Measurements from ENCODE around the gene MYEF2. TPM values are rescaled to one million over a fixed set of nuclear protein-coding genes. Genes with fewer than 3 reads are reported as not detected.

MYEF2 gene
- total RNA-seq, 1 experiment from 2014 or later: 111 TPM

- H3K27ac Mint-ChIP-seq: no peak overlapping the region
- TF ChIP-seq, protein P1, sequence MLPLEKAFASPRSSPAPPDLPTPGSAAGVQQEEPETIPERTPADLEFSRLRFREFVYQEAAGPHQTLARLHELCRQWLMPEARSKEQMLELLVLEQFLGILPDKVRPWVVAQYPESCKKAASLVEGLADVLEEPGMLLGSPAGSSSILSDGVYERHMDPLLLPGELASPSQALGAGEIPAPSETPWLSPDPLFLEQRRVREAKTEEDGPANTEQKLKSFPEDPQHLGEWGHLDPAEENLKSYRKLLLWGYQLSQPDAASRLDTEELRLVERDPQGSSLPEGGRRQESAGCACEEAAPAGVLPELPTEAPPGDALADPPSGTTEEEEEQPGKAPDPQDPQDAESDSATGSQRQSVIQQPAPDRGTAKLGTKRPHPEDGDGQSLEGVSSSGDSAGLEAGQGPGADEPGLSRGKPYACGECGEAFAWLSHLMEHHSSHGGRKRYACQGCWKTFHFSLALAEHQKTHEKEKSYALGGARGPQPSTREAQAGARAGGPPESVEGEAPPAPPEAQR (CRISPR knock-in tag; IDR thresholded peaks at IDR 0.05): no peak
- TF ChIP-seq CTCF (IDR thresholded peaks at IDR 0.05): no peak
- TF ChIP-seq, protein P2, sequence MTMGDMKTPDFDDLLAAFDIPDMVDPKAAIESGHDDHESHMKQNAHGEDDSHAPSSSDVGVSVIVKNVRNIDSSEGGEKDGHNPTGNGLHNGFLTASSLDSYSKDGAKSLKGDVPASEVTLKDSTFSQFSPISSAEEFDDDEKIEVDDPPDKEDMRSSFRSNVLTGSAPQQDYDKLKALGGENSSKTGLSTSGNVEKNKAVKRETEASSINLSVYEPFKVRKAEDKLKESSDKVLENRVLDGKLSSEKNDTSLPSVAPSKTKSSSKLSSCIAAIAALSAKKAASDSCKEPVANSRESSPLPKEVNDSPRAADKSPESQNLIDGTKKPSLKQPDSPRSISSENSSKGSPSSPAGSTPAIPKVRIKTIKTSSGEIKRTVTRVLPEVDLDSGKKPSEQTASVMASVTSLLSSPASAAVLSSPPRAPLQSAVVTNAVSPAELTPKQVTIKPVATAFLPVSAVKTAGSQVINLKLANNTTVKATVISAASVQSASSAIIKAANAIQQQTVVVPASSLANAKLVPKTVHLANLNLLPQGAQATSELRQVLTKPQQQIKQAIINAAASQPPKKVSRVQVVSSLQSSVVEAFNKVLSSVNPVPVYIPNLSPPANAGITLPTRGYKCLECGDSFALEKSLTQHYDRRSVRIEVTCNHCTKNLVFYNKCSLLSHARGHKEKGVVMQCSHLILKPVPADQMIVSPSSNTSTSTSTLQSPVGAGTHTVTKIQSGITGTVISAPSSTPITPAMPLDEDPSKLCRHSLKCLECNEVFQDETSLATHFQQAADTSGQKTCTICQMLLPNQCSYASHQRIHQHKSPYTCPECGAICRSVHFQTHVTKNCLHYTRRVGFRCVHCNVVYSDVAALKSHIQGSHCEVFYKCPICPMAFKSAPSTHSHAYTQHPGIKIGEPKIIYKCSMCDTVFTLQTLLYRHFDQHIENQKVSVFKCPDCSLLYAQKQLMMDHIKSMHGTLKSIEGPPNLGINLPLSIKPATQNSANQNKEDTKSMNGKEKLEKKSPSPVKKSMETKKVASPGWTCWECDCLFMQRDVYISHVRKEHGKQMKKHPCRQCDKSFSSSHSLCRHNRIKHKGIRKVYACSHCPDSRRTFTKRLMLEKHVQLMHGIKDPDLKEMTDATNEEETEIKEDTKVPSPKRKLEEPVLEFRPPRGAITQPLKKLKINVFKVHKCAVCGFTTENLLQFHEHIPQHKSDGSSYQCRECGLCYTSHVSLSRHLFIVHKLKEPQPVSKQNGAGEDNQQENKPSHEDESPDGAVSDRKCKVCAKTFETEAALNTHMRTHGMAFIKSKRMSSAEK (CRISPR knock-in tag; IDR thresholded peaks at IDR 0.05; ENCODE audit: borderline replicate concordance): no peak
- TF ChIP-seq TCF7 (CRISPR knock-in tag; IDR thresholded peaks at IDR 0.05; ENCODE audit: low read depth): no peak
- no peak for TF ChIP-seq HMGA2 (CRISPR knock-in tag; IDR thresholded peaks at IDR 0.05)
- no peak for TF ChIP-seq ZNF396 (CRISPR knock-in tag; IDR thresholded peaks at IDR 0.05; ENCODE audit: borderline replicate concordance)
- H3K27me3 Mint-ChIP-seq (ENCODE audit: low read depth): no peaks in the 10 kb centered on the region
Measured at GRCh38 chr15:48143856-48144255, 34.2 kb downstream of the MYEF2 start.

GRCh38 chr15:48132874-48133273 is 45.2 kb downstream of the MYEF2 start:
- ATAC-seq (peak; percentile 23; the same call in 1 of the 2 replicates), DNase-seq (ENCODE audit: low spot score) (no peak)
- Mint-ChIP-seq H3K4me1 (peaks cover 13% of the 10 kb centered on the region), H3K27ac (no peak overlapping the region), H3K36me3 (no peaks in the 10 kb centered on the region), H3K9me3 (no peaks in the 10 kb centered on the region), H3K27me3 (ENCODE audit: low read depth) (no peaks in the 10 kb centered on the region), H3K4me3 (no peak overlapping the region)
- ChIA-PET CTCF (interaction anchor here (1.3 to 2.7 kb wide), 3 partner anchors 17 to 48 kb away, joined by 4 to 7 read pairs (median 5); no protein-coding TSS in a partner anchor), POLR2A (no interaction called here)
- TF ChIP-seq ETV6 (CRISPR knock-in tag; IDR thresholded peaks at IDR 0.05) (no peak), NR3C1 (CRISPR knock-in tag; conservative IDR thresholded peaks at IDR 0.05; ENCODE audit: low read depth) (no peak), ZNF232 (CRISPR knock-in tag; IDR thresholded peaks at IDR 0.05) (no peak), ATF6 (CRISPR knock-in tag; IDR thresholded peaks at IDR 0.05) (no peak), NR2C2 (CRISPR knock-in tag; IDR thresholded peaks at IDR 0.05) (no peak), OVOL2 (CRISPR knock-in tag; IDR thresholded peaks at IDR 0.05; ENCODE audit: borderline replicate concordance) (no peak)
- TF ChIP-seq, protein P3, sequence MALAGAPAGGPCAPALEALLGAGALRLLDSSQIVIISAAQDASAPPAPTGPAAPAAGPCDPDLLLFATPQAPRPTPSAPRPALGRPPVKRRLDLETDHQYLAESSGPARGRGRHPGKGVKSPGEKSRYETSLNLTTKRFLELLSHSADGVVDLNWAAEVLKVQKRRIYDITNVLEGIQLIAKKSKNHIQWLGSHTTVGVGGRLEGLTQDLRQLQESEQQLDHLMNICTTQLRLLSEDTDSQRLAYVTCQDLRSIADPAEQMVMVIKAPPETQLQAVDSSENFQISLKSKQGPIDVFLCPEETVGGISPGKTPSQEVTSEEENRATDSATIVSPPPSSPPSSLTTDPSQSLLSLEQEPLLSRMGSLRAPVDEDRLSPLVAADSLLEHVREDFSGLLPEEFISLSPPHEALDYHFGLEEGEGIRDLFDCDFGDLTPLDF (CRISPR knock-in tag; IDR thresholded peaks at IDR 0.05): no peak
- TF ChIP-seq, protein P4, sequence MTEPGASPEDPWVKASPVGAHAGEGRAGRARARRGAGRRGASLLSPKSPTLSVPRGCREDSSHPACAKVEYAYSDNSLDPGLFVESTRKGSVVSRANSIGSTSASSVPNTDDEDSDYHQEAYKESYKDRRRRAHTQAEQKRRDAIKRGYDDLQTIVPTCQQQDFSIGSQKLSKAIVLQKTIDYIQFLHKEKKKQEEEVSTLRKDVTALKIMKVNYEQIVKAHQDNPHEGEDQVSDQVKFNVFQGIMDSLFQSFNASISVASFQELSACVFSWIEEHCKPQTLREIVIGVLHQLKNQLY (CRISPR knock-in tag; IDR thresholded peaks at IDR 0.05): no peak
- TF ChIP-seq, protein P5, sequence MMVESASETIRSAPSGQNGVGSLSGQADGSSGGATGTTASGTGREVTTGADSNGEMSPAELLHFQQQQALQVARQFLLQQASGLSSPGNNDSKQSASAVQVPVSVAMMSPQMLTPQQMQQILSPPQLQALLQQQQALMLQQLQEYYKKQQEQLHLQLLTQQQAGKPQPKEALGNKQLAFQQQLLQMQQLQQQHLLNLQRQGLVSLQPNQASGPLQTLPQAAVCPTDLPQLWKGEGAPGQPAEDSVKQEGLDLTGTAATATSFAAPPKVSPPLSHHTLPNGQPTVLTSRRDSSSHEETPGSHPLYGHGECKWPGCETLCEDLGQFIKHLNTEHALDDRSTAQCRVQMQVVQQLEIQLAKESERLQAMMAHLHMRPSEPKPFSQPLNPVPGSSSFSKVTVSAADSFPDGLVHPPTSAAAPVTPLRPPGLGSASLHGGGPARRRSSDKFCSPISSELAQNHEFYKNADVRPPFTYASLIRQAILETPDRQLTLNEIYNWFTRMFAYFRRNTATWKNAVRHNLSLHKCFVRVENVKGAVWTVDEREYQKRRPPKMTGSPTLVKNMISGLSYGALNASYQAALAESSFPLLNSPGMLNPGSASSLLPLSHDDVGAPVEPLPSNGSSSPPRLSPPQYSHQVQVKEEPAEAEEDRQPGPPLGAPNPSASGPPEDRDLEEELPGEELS (CRISPR knock-in tag; IDR thresholded peaks at IDR 0.05): no peak

More at GRCh38 chr15:48143856-48144255, 34.2 kb downstream of the MYEF2 start:
- CTCF ChIA-PET: no interaction called here
- Mint-ChIP-seq H3K4me3 (no peak overlapping the region), H3K9me3 (peaks cover 4% of the 10 kb centered on the region; the same call in 1 of the 2 replicates), H3K36me3 (peaks cover 41% of the 10 kb centered on the region), H3K4me1 (no peaks in the 10 kb centered on the region)
- DNase-seq (ENCODE audit: low spot score) (no peak), ATAC-seq (no peak)
- POLR2A ChIA-PET: no interaction called here

All from WTC11 (cell line).